Pancreas (tissue), 10 donors: ENCODE data around the gene ROBO3. TPM values are rescaled to one million over a fixed set of nuclear protein-coding genes. Genes with fewer than 3 reads are reported as not detected.

Source experiments
- ATAC-seq, 4 donors: fragments of 200-7000 bp; cut with Tn5 transposase; one replicate each; pipeline versions ENCODE4 v1.8.0 to v1.9.1; 2020; ENCODE audit warnings: mild to moderate bottlenecking in 4 of 4, moderate library complexity in 4 of 4
- DNase-seq, 6 donors: peaks; one replicate each; pipeline ENCODE4 v3.0.0-alpha.2; 2020
- FAIRE-seq: peaks from 2 replicates; lab custom pipeline; 2012; peaks lifted over from hg19 to GRCh38; lab: Jason Lieb, UNC
- H3K27ac ChIP-seq, 4 donors: fragments of 200-600 bp; sonication (generic); 1 replicate in 3 of 4; 2 replicates in 1 of 4; pipeline versions ENCODE4 v1.5.0 to v1.8.0; 2020
- H3K27me3 ChIP-seq, 4 donors: fragments of 200-600 bp; one replicate each; pipeline ENCODE4 v1.8.0; 2021
- H3K36me3 ChIP-seq, 3 donors: fragments of 200-600 bp; sonication (generic) in 1 of 3; one replicate each; pipeline versions ENCODE4 v1.5.0 to v1.8.0; 2020 to 2021
- H3K4me1 ChIP-seq, 3 donors: fragments of 200-600 bp; one replicate each; pipeline ENCODE4 v1.8.0; 2021
- H3K4me3 ChIP-seq, 4 donors: fragments of 200-600 bp; sonication (generic) in 2 of 4; one replicate each; pipeline versions ENCODE4 v1.5.0 to v1.8.0; 2020 to 2021
- H3K9me3 ChIP-seq, 4 donors: fragments of 200-600 bp; one replicate each; pipeline ENCODE4 v1.8.0; 2021
- CTCF ChIP-seq, 4 donors: fragments of 200-600 bp; sonication (generic) in 3 of 4; IDR thresholded peaks; one replicate each; pipeline versions ENCODE4 v1.5.0 to v1.8.0; 2021; ENCODE audit warnings: antibody characterized with exemption in 4 of 4
- WGBS, 2 donors: extraction: QIAGEN DNeasy Blood & Tissue Kit; methylation state at CpG; one replicate each; pipeline ENCODE4 v1.1.7; 2013; 5-methylcytosine and 5-hydroxymethylcytosine counted together
- intact Hi-C, 3 donors: fragments of 100-400 bp; cut with DNase I; formaldehyde crosslinking; loops; one replicate each; pipeline versions ENCODE4 v1.11.1 to v1.14.2; 2022
- polyA plus RNA-seq, 2 donors: library from polyadenylated mRNA; stranded (reverse); fragments of 200-250 nt; gene quantifications; one replicate each; pipeline ENCODE4 v1.2.3, GENCODE V29; 2013
- total RNA-seq, 6 donors: library from RNA; stranded (reverse); fragmentation: NEBNext Ultra II Directional in 4 of 6; extraction: Animal tissue kit (Norgen Biotek cat#: 25700) in 4 of 6; gene quantifications; one replicate each; pipeline versions ENCODE4 v1.2.1 to v1.2.4, GENCODE V29; 2021 to 2023
- donor health status: healthy with polysubstance abuse.
- donor health status: DM: no; HTN: no; CAD: no; lungs with moderate emphysema.
- donor health status: DM: no; HTN: no; CAD: no.
- donor health status: control.
- donor health status: control.
- donor health status: Bipolar disorder and iron deficiency.
- donor health status: DM: yes; HTN: yes; CAD: no.
- donor health status: DM: no; HTN: no; CAD: no.
- donor health status: DM: no; HTN: no; CAD: no.
- donor health status: DM: yes; HTN: yes; CAD: no.

ROBO3 gene
- total and polyA plus RNA-seq, 8 donors = 1.1 to 25.0 (median 2.8) TPM

- H3K36me3 ChIP-seq = no peaks in the 10 kb centered on the region
- intact Hi-C loops = no loop called here
- H3K27ac ChIP-seq = no peak overlapping the region
- no peaks in the 10 kb centered on the region for H3K9me3 ChIP-seq
- peaks cover 0 to 3% (median 0%) of the 10 kb centered on the region in 4 donors for H3K27me3 ChIP-seq
- no peak for DNase-seq
- ATAC-seq = no peak
- WGBS, 2 donors = 55 to 60% methylated on average over 3 of the region's 3 CpGs
- no peak for TF ChIP-seq CTCF (IDR thresholded peaks at IDR 0.05)
- H3K4me3 ChIP-seq = no peak overlapping the region
- H3K4me1 ChIP-seq = no peaks in the 10 kb centered on the region
- no peak for FAIRE-seq
Observed at GRCh38 chr11:124930799-124931198, 65.6 kb downstream of the ROBO3 start.

Other genes starting within 250 kb of the ROBO3 start
- gene TBRG1, start 242.6 kb upstream of the ROBO3 start, total RNA-seq = 10 to 100 TPM; 12.9 to 20.0 (median 14.2) TPM
- 10 to 100 TPM; 26.9 to 49.2 TPM for gene TBRG1, start 242.6 kb upstream of the ROBO3 start, polyA plus RNA-seq
- 10 to 100 TPM in 5 of 6 donors, 1 to 10 TPM in 1; 9.6 to 29.8 (median 18.0) TPM for gene SIAE, start 191.7 kb upstream of the ROBO3 start, total RNA-seq
- 10 to 100 TPM; 10.3 to 12.1 TPM for gene SIAE, start 191.7 kb upstream of the ROBO3 start, polyA plus RNA-seq
- 1 to 10 TPM; 1.2 to 2.9 (median 2.1) TPM for gene SPA17, start 191.5 kb upstream of the ROBO3 start, total RNA-seq
- gene SPA17, start 191.5 kb upstream of the ROBO3 start, polyA plus RNA-seq = 1 to 10 TPM; 6.0 to 7.3 TPM
- 1 to 10 TPM in 3 of 6 donors, under 1 TPM in 2, not detected in 1; 0.24 to 1.9 (median 1.2) TPM for gene NRGN, start 125.5 kb upstream of the ROBO3 start, total RNA-seq
- gene NRGN, start 125.5 kb upstream of the ROBO3 start, polyA plus RNA-seq = 1 to 10 TPM; 2.7 to 3.7 TPM
- gene VSIG2, start 113.2 kb upstream of the ROBO3 start, total RNA-seq = 1 to 10 TPM in 3 of 6 donors, under 1 TPM in 3; 0.18 to 2.1 (median 1.0) TPM
- 1 to 10 TPM; 1.1 to 4.5 TPM for gene VSIG2, start 113.2 kb upstream of the ROBO3 start, polyA plus RNA-seq
- gene ESAM, start 103.1 kb upstream of the ROBO3 start, total RNA-seq = 1 to 10 TPM; 5.0 to 10.0 (median 6.5) TPM
- gene ESAM, start 103.1 kb upstream of the ROBO3 start, polyA plus RNA-seq = 10 to 100 TPM in 1 of 2 donors, 1 to 10 TPM in 1; 9.4 to 27.1 TPM
- 10 to 100 TPM in 1 of 6 donors, 1 to 10 TPM in 5; 4.6 to 11.0 (median 5.9) TPM for gene MSANTD2, start 65.0 kb upstream of the ROBO3 start, total RNA-seq
- gene MSANTD2, start 65.0 kb upstream of the ROBO3 start, polyA plus RNA-seq = 10 to 100 TPM; 11.7 to 23.3 TPM
- gene ROBO4, start 32.4 kb downstream of the ROBO3 start, total RNA-seq = 1 to 10 TPM; 2.3 to 4.7 (median 3.3) TPM
- 1 to 10 TPM; 9.4 to 9.8 TPM for gene ROBO4, start 32.4 kb downstream of the ROBO3 start, polyA plus RNA-seq
- gene HEPN1, start 53.8 kb downstream of the ROBO3 start, total RNA-seq = not detected
- gene HEPN1, start 53.8 kb downstream of the ROBO3 start, polyA plus RNA-seq = under 1 TPM in 1 of 2 donors, not detected in 1; 0.11 TPM
- under 1 TPM in 5 of 6 donors, not detected in 1; 0.03 to 0.38 (median 0.12) TPM for gene HEPACAM, start 70.6 kb downstream of the ROBO3 start, total RNA-seq
- gene HEPACAM, start 70.6 kb downstream of the ROBO3 start, polyA plus RNA-seq = under 1 TPM in 1 of 2 donors, not detected in 1; 0.23 TPM
- 1 to 10 TPM in 2 of 6 donors, under 1 TPM in 4; 0.55 to 1.4 (median 0.76) TPM for gene CCDC15, start 88.8 kb downstream of the ROBO3 start, total RNA-seq
- gene CCDC15, start 88.8 kb downstream of the ROBO3 start, polyA plus RNA-seq = under 1 TPM; 0.23 to 0.80 TPM
- 1 to 10 TPM in 3 of 6 donors, under 1 TPM in 3; 0.32 to 7.3 (median 1.5) TPM for gene SLC37A2, start 197.9 kb downstream of the ROBO3 start, total RNA-seq
- gene SLC37A2, start 197.9 kb downstream of the ROBO3 start, polyA plus RNA-seq = under 1 TPM; 0.59 to 0.61 TPM
- gene TMEM218, start 246.2 kb downstream of the ROBO3 start, total RNA-seq = 10 to 100 TPM in 2 of 6 donors, 1 to 10 TPM in 4; 5.6 to 13.2 (median 9.9) TPM
- 10 to 100 TPM; 11.4 to 27.1 TPM for gene TMEM218, start 246.2 kb downstream of the ROBO3 start, polyA plus RNA-seq